HG03064 (cell line): ENCODE data around the gene TBCD.

Experiments used
- ATAC-seq: cut with Tn5 transposase; IDR thresholded peaks from one replicate; pipeline ENCODE4 v1.9.1; 2021; ENCODE audit warnings: low read depth; ENCODE audit not compliant: unreplicated experiment

The TBCD gene

DNA sequence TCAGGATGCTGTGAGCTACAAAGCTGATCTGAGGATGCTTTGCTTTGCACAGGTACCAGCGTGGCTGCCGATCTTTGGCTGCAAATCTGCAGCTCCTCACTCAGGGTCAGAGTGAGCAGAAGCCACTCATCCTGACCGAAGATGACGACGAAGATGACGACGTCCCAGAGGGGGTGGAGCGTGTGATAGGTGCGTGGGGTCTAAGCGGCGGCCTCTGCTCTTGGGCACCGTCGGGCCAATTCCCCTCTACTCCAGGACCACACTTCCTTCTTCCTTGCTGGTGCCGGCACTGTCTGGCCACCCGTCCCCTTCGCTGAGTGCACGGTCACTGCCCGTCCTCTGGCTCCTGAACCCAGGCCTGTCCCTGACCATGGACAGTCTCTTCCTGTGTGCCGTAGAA, 54.0 kb downstream of the TBCD start:
- no peak for ATAC-seq

- ATAC-seq: no peak
Measured at GRCh38 chr17:82806645-82807044, 54.8 kb downstream of the TBCD start.

- ATAC-seq: no peak
Measured at GRCh38 chr17:82807101-82807500, 55.2 kb downstream of the TBCD start.

DNA sequence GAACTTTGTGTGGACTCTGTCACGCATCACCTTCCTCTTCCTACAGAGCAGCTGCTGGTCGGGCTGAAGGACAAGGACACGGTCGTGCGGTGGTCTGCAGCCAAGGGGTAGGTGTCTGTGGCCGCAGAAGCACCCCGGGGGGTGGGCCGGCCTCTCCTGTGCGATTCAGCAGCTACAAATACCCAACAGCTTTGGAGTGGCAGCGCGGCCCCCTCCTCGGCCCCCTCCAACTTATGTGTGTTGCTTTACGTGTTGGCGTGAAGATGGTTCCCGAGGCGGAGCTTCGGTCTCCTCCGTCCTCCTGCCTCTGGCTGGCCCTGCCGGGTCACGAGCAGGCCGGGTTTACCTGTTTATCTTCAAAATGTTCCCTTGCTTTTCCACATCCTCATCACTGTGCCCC, 55.7 kb downstream of the TBCD start:
- ATAC-seq: no peak

GRCh38 chr17:82808006-82808405, 56.1 kb downstream of the TBCD start:
- ATAC-seq: no peak

DNA sequence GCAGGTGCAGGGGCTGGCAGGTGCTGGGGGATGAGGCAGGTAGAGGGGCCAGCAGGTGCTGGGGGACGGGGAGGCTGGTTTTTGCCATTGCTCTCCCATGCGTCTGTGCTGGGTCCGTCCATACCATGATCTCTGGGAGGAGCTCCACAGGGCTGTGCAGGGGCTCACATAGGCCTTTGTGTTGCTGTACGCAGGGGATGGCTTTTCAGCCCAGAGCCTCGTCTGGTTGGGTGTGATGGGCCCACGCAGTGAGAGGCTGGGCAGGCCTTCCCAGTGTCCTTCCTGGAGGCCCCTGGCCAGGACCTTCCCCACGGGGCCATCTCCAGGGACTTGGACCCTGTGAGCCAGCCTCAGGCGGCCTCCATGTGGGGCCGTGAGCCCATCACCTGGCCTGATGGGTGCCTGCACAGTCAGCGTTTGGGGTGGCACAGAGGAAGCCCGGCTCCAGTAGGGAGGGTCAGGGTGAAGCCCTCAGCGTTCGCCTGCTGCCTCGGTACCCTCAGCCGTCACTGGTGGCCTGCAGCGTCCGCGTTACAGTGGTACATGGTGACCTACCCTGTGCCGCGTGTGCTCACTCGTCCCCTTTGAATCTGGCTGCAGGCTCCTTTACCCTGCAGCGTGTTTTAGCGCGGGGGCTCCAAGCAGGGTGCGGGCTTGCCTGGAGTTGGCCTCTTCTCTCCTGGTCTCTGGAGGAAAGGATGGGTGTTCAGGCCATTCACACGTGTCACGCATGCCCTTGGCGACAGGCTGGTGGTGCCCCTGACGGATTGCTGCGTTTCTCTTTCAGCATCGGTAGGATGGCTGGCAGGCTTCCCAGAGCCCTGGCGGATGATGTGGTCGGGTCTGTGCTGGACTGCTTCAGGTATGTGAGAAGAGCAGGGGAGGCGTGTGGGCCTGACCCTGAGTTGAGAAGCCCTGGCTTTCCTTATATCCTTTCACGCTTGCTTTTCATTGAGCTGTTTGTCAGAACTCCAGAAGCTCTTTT, 57.3 kb downstream of the TBCD start:
- ATAC-seq: no peak

DNA sequence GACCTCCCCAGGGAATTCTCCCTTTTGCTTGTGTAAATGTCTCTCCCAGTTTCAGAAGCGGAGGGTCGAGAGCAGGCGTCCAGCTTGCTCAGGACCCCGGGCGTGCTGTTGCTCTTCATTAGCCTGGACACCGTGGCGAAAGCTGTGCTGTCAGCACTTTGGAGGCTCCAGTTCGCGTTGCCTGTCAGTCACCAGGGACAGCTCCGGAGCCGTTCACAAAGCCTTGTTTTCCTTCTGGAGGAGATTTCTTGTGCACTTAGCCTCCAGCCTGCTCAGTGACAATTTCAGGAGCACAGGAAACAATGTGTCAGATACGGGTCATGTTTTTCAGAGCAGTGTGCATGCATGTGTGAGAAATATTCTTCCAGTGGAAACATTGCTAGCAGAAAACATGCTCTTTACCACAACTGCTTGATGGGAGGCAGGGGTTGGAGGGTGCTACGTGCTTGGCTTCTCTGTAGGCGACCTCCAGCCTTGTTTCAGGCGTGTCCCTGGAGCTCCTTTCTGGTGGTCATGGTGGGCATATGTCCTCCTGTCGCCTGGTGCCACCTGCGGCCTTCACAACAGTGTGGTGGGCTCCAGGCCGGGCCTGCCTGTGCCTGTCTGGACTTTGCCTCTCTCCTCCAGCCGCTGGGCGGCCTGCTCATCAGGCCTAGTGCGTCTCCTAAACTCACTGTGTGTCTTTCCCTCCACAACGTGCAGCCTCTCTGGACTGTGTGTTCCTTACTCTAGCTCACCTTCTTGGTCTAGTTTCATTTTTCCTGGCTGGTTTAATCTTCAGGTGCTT, 59.0 kb downstream of the TBCD start:
- ATAC-seq: no peak

GRCh38 chr17:82812058-82812457, 60.2 kb downstream of the TBCD start:
- no peak for ATAC-seq

DNA sequence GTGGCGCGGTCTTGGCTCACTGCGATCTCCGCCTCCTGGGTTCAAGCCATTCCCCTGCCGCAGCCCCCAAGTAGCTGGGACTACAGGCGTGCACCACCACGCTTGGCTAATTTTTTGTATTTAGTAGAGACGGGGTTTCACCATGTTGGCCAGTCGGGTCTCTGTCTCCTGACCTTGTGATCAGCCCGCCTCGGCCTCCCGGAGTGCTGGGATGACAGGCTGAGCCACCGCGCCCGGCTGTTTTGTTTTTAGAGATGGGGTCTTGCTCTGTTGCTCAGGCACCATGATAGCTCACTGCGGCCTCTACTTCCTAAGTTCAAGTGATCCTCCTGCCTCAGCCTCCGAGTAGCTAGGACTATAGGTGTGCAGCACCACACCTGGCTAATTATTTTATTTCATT, 60.7 kb downstream of the TBCD start:
- ATAC-seq: no peak

DNA sequence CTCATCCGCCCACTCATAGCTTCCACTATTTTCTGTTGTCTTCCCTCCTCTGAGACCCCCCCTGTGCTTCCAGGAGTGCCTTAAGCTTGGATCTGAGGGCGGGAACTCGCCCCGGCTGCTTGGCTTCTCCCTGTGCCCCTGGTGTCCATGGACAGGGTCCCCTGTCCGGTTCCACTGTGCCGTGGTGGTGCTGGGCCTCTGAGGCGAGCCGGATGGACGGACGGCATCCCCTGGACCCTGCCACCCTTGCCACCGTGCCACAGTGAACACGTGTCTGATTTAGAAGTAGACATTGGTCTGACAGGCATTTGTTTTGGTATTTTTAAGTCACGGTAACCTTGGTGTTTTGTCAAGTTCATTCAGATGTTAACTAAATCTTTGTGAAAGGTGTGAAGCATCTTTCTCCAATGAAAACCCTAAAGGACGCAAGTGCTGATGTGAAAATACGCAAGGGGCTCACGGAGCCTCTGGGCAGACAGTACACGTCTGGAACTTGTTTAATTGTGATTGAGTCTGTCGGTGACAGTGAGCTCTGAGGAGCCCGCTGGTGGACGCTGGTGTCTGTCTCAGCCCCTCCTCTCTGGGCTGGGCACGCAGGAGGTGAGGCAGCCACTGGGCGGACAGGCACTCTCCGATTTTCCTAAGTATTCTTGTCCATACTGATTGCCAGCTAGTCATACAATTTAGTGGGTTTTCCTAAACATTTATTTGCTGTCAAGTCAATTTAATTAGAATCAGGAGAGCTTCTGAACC, 61.6 kb downstream of the TBCD start:
- no peak for ATAC-seq

DNA sequence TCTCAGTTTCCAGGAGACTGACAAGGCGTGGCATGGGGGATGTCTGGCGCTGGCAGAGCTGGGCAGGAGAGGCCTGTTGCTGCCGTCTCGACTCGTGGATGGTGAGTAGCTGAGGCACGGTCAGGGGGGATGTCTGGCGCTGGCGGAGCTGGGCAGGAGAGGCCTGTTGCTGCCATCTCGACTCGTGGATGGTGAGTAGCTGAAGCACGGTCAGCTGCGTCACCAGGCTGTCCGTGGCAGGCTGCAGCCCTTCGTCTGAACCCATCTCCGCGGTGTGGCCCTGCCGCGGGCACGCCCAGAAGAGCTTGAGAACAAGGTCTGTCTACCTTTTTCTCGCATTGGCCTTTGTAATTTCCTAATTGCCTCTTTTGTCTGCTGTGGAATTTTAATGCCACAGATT, 63.0 kb downstream of the TBCD start:
- no peak for ATAC-seq

DNA sequence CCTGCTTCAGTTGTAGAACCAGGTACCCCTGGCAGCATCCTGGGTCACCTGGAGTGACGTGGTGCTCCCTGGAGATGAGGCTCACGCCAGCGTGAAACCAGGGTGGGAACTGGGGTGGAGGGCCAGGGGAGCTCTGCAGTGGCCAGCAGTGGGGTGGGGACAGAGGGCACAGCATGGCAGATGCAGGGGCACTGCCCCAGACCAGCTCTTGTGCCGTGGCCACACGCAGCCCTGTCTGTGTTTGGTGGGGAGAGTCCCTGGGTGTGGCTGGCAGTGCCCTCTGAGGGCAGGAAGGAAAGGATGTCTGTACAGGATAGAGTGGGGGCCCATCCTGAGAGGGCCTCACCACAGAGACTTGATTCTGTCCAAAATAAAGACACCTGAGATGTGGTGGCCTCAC, 63.5 kb downstream of the TBCD start:
- ATAC-seq: no peak

DNA sequence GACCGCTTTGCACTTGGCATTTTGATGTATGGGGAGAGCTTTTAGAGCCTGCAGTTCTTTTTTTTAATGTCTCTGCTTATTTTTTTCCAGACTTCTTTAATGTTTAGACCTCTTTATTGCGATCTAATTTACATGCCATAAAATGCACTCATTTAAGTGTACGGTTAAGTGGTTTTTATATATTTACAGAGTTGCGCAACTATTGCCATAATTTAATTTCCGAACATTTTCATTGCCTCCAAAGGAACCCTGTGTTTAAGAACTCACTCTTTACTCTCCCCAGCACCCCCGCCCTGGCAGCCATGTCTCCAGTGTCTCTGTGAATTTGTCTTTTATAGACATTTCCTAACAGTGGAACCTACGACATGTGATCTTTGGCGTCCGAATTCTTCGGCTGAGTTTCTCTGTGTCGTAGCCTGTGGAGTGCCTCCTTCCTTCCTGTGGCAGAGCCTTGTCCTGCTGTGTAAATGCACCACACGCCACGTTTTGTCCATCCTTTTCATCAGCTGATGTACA, 64.0 kb downstream of the TBCD start:
- ATAC-seq: no peak

DNA sequence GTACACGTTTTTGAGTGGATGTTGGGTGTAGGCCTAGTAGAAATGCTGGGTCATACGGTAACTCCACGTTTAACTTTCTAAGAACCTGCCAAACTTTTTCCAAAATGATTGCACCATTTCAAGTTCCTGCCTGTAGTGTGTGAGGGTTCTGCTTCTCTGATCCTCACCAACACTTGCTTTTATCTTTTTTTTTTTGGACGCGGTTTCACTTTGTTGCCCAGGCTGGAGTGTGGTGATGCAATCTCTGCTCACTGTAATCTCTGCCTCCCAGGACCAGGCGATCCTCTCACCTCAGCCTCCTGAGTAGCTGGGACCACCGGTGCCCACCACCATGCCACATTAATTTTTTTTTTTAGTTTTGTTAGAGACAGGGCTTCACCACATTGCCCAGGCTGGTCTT, 64.5 kb downstream of the TBCD start:
- no peak for ATAC-seq

GRCh38 chr17:82817947-82818346, 66.1 kb downstream of the TBCD start:
- no peak for ATAC-seq

- ATAC-seq: no peak
Measured at GRCh38 chr17:82820278-82821251, 68.7 kb downstream of the TBCD start.

GRCh38 chr17:82821554-82821953, 69.7 kb downstream of the TBCD start:
- no peak for ATAC-seq

GRCh38 chr17:82822281-82822680, 70.4 kb downstream of the TBCD start:
- no peak for ATAC-seq

- ATAC-seq: no peak
Measured at GRCh38 chr17:82823004-82823403, 71.1 kb downstream of the TBCD start.
